Lower lobe of right lung (tissue), 2 donors: Measurements from ENCODE around the gene FAM136A. TPM values are rescaled to one million over a fixed set of nuclear protein-coding genes. Genes with fewer than 3 reads are reported as not detected.
"Not testable (repeated sequence)": the region's sequence is repeated elsewhere in the genome, so short reads cannot be mapped to it uniquely, and the experiment has no call there.

ENCODE experiments used
- ATAC-seq, 2 donors: fragments of 200-7000 bp; cut with Tn5 transposase; one replicate each; pipeline ENCODE4 v1.9.1; 2020 to 2022; ENCODE audit warnings: mild to moderate bottlenecking in 2 of 2, moderate library complexity in 2 of 2
- DNase-seq: peaks from one replicate; pipeline ENCODE4 v3.0.0-alpha.2; 2020
- H3K27ac ChIP-seq: fragments of 200-600 bp; one replicate; pipeline ENCODE4 v1.8.0; 2022
- H3K27me3 ChIP-seq: fragments of 200-600 bp; one replicate; pipeline ENCODE4 v1.8.0; 2022; ENCODE audit warnings: low read depth
- H3K36me3 ChIP-seq: fragments of 200-600 bp; one replicate; pipeline ENCODE4 v1.8.0; 2022; ENCODE audit warnings: mild to moderate bottlenecking
- H3K4me1 ChIP-seq: fragments of 200-600 bp; one replicate; pipeline ENCODE4 v1.8.0; 2022
- H3K4me3 ChIP-seq: fragments of 200-600 bp; one replicate; pipeline ENCODE4 v1.8.0; 2022; ENCODE audit warnings: mild to moderate bottlenecking
- H3K9me3 ChIP-seq: fragments of 200-600 bp; one replicate; pipeline ENCODE4 v1.8.0; 2022
- CTCF ChIP-seq: fragments of 200-600 bp; IDR thresholded peaks from one replicate; pipeline ENCODE4 v1.8.0; 2022; ENCODE audit warnings: antibody characterized with exemption, mild to moderate bottlenecking
- intact Hi-C: fragments of 100-400 bp; cut with DNase I; formaldehyde crosslinking; loops from one replicate; pipeline ENCODE4 v1.11.0; 2022
- total RNA-seq: library from RNA; stranded (reverse); fragmentation: NEBNext Ultra II Directional; extraction: Animal tissue kit (Norgen Biotek cat#: 25700); gene quantifications from one replicate; pipeline ENCODE4 v1.2.1, GENCODE V29; 2021
- donor health status: DM: no; HTN: yes; CAD: no; lungs with severe emphysema.

The FAM136A gene
- total RNA-seq, 1 donor from 2014 or later: 19.5 TPM

- Histone ChIP-seq H3K27me3 (no peaks in the 10 kb centered on the region), H3K4me3 (no peak overlapping the region), H3K36me3 (peaks cover 94% of the 10 kb centered on the region), H3K27ac (no peak overlapping the region), H3K9me3 (no peaks in the 10 kb centered on the region), H3K4me1 (peaks cover 9% of the 10 kb centered on the region)
- no peak for DNase-seq
- TF ChIP-seq CTCF: no peak
- intact Hi-C loops: no loop called here
- no peak for ATAC-seq
These were observed 18.2 kb downstream of the FAM136A start for GRCh38 chr2:70283500-70284191.

DNA sequence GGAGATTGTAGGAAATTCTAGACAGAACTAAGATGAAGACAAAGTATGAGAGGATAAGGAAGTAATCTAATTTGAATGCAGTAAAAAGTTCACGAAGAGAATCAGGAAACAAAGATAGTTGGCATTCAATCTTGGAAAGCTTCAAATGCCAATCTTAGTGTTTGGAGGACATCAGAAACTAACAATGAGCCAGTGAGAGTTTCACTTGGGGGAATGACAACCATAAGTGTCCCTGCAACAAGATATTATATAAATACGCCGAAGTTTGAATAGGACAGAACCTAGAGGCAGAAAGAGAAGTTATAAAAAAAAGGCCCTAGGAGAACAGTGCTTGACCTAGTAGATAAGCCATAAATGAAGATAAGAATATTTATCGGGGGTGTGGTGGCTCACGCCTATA lies 19.4 kb downstream of the FAM136A start:
- no peak for TF ChIP-seq CTCF
- no peaks in the 10 kb centered on the region for H3K27me3 ChIP-seq
- no peak for ATAC-seq

GRCh38 chr2:70280242-70280798 lies 21.5 kb downstream of the FAM136A start:
- Histone ChIP-seq H3K4me3 (no peak overlapping the region), H3K9me3 (no peaks in the 10 kb centered on the region), H3K4me1 (peaks cover 9% of the 10 kb centered on the region), H3K36me3 (peaks cover 94% of the 10 kb centered on the region), H3K27ac (no peak overlapping the region), H3K27me3 (no peaks in the 10 kb centered on the region)
- no peak for ATAC-seq
- no peak for TF ChIP-seq CTCF
- DNase-seq: no peak
- intact Hi-C loops: no loop called here

More for the DNA sequence above, 19.4 kb downstream of the FAM136A start:
- Histone ChIP-seq H3K36me3 (peaks cover 94% of the 10 kb centered on the region), H3K27ac (no peak overlapping the region), H3K9me3 (no peaks in the 10 kb centered on the region), H3K4me1 (peaks cover 9% of the 10 kb centered on the region), H3K4me3 (no peak overlapping the region)
- intact Hi-C loops: no loop called here
- DNase-seq: no peak

DNA sequence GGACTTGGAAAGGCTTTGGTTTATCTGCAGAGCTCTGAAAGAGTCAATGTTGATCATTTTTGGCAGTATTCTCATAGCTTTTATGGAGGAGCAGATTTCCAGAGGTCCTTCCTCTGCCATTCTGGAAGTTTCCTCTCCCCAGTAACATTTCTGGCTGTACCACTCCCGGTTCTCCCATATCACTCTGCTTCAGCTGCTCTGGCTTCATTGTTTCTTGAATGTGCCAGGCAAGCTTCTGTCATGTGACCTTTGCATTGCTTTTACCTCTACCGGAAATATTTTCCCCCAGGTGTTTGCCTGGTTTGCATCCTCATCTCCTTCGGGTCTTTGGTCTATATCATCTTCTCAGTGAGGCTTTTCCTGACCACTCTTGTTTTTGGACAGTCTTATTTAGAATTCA lies 31.5 kb downstream of the FAM136A start:
- H3K27ac ChIP-seq: no peak overlapping the region
- intact Hi-C loops: no loop called here
- H3K9me3 ChIP-seq: no peaks in the 10 kb centered on the region
- ATAC-seq (no peak), DNase-seq (no peak)
- no peak overlapping the region for H3K4me3 ChIP-seq
- peaks cover 33% of the 10 kb centered on the region for H3K36me3 ChIP-seq
- H3K27me3 ChIP-seq: no peaks in the 10 kb centered on the region
- TF ChIP-seq CTCF: no peak
- no peaks in the 10 kb centered on the region for H3K4me1 ChIP-seq

GRCh38 chr2:70269422-70270302 lies 32.2 kb downstream of the FAM136A start:
- H3K27ac ChIP-seq, intact Hi-C loops, H3K4me1 ChIP-seq, H3K27me3 ChIP-seq, DNase-seq, ATAC-seq, H3K4me3 ChIP-seq, H3K9me3 ChIP-seq: not testable (repeated sequence)
- peaks cover 33% of the 10 kb centered on the region for H3K36me3 ChIP-seq

DNA sequence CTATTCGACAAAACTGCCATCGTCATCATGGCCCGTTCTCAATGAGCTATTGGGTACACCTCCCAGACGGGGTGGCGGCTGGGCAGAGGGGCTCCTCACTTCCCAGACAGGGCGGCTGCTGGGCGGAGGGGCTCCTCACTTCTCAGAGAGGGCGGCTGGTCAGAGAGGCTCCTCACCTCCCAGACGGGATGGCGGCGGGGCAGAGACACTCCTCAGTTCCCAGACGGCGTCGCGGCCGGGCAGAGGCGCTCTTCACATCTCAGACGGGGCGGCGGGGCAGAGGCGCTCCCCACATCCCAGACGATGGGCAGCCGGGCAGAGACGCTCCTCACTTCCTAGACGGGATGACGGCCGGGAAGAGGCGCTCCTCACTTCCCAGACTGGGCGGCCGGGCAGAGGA lies 34.9 kb downstream of the FAM136A start:
- H3K27me3 ChIP-seq, H3K4me1 ChIP-seq, H3K27ac ChIP-seq, intact Hi-C loops, H3K4me3 ChIP-seq, ATAC-seq, H3K9me3 ChIP-seq, DNase-seq: not testable (repeated sequence)
- peaks cover 51% of the 10 kb centered on the region for H3K36me3 ChIP-seq
